ENCODE results near the gene ADAM12. TPM values are rescaled to one million over a fixed set of nuclear protein-coding genes. Genes with fewer than 3 reads are reported as not detected.

Gene ADAM12
- total RNA-seq, 2 donors from 2014 or later = 0.63 to 1.0 TPM

DNA sequence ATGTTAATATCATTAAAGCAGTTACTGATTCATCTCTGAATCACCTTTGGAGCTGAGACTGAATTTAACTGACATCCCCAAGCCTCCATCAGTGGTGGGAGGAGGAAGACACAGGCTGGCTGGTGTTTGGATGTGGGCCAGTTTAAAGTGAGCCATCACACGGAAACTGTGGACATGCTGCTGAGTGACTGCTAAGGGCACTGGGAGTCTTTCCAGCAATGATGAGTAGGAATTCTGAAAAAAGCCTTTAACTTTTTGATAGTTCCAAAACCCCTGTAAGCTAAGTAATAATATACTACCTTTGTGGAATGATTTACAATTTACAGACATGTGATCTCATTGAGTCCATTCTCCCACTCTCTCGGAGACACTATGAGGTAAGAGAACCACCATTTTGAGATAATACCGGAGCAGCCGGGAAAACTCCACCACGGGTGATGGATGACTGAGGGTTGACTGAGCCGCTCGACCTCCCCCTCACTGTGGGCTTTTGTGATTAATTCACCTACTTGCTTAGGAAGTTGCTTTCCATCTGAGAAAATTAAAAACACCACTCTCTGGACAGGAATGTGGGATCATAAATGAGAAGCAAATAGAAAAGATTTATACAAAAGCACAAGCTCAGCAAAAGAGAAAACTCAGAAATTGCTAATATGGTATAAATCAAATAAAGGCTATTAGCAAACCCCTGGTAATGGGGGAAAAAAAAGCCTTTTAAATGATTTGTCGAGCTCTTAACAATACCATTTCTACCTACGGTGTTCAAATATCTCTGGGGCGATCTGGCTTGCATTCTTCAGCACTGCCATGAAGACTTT is 297.2 kb downstream of the ADAM12 start:
- Mint-ChIP-seq H3K4me1 (ENCODE audit: low read depth) (no peaks in the 10 kb centered on the region), H3K27ac (no peak overlapping the region), H3K36me3 (ENCODE audit: insufficient read depth in 2 of 2) (no peaks in the 10 kb centered on the region), H3K27me3 (ENCODE audit: low read depth) (no peaks in the 10 kb centered on the region), H3K4me3 (no peak overlapping the region), H3K9me3 (no peaks in the 10 kb centered on the region)
- DNase-seq (no peak), ATAC-seq (replicated peaks in 1 of 2) (no peak)

DNA sequence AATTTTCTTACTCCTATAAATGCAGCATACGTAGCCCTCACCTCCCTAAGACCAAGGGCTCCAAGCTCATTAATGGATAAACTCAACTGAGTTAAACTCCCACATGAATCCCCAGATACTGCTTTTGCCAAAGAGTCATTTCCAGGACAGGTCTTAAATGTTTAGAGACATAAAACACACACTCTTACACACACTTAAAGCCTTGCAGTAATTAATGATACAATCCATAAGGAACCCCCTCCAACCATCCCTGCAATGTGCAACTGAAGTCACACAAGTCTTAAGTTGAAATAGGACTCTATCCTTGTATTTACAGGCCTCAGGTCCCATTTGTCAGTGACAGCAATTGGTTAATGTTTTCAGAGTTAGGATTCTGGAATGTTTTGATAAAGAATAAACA is 297.8 kb downstream of the ADAM12 start:
- DNase-seq (no peak), ATAC-seq (replicated peaks in 1 of 2) (no peak)
- Mint-ChIP-seq H3K9me3 (no peaks in the 10 kb centered on the region), H3K27ac (no peak overlapping the region), H3K4me1 (ENCODE audit: low read depth) (no peaks in the 10 kb centered on the region), H3K27me3 (ENCODE audit: low read depth) (no peaks in the 10 kb centered on the region), H3K4me3 (no peak overlapping the region), H3K36me3 (ENCODE audit: insufficient read depth in 2 of 2) (no peaks in the 10 kb centered on the region)

DNA sequence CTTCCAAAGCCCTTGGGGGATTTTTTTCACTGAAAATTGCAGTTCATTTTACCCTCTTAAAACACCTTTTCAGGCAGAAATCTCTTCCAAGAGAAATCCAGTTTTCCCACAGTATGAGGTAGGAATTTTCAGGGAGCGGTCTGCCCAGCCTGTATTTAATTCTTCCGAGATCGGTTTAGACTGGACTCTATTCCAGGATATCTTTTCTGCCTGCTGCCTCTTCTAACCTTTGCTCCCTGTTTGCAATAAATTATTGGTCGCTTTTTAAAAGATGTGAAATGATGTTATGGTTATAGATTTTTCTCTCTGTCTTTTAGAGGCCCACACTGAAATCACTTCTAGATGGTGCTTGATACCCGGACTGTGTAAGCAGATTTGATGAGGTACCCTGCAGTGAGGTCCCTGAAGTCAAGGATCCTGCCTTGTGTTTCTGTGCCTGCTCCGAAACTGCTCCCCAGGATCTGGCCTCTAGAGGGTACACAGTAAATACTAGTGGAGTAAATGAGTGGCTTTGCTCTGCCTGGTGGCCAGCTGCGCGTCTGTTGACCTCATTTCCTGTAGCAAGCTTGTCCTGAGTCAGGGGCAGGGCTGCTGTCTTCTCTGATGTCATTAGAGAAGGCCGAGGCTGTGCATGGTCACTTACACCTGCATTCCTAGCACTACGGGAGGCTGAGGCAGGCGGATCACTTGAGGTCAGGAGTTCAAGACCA is 300.3 kb downstream of the ADAM12 start:
- ATAC-seq (replicated peaks in 1 of 2) (no peak), DNase-seq (no peak)
- H3K9me3 Mint-ChIP-seq = no peaks in the 10 kb centered on the region
- no peaks in the 10 kb centered on the region for H3K27me3 Mint-ChIP-seq (ENCODE audit: low read depth)
- no peak overlapping the region for H3K4me3 Mint-ChIP-seq
- H3K4me1 Mint-ChIP-seq (ENCODE audit: low read depth) = no peaks in the 10 kb centered on the region
- no peak overlapping the region for H3K27ac Mint-ChIP-seq
- H3K36me3 Mint-ChIP-seq (ENCODE audit: insufficient read depth in 2 of 2) = no peaks in the 10 kb centered on the region

DNA sequence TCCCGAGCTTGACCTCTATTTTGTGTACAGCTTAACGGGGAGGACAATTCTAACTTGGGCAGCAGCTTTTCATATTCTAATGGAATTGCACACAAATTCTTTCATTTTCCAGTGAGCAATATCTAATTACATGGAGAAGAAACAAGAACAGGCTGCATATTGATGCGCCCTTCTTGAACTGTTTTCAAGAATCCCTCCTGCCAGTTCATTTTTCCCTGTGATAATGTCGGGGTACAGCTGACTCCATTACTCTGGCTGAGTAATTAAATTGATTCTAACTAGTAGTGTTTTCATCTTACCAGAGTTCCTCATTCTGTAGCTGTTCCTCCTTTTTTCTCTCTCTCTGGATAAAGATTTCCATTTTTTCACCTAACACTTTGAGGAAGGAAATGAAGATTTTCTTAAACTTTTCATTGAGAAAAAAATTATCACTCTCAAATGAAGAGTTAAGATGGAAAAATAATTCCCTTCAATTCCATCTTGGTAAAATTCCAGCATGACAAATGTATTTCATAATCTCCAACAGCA is 301.1 kb downstream of the ADAM12 start:
- Mint-ChIP-seq H3K9me3 (no peaks in the 10 kb centered on the region), H3K27ac (no peak overlapping the region), H3K27me3 (ENCODE audit: low read depth) (no peaks in the 10 kb centered on the region), H3K4me1 (ENCODE audit: low read depth) (no peaks in the 10 kb centered on the region), H3K4me3 (no peak overlapping the region), H3K36me3 (ENCODE audit: insufficient read depth in 2 of 2) (no peaks in the 10 kb centered on the region)
- DNase-seq (no peak), ATAC-seq (replicated peaks in 1 of 2) (no peak)

DNA sequence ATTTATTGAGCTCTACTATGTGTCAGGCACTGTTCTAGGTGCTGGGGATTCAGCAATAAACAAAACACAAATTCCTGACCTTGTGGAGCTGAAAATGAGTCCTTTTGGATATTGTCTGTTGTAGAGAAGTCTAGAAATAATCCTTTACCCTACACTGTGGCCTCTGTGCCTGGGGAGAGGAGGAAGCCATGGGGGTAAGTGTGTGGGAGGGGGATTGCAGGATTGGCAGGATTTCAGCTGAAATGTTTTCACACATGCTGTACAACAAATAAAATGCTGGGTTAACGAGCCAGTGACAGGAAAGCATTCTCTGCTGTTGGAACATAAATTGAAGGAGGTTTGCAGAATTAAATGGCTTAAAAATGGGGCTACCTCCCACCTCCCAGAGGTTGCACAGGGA is 302.5 kb downstream of the ADAM12 start:
- ATAC-seq (replicated peaks in 1 of 2) (no peak), DNase-seq (no peak)
- H3K9me3 Mint-ChIP-seq = no peaks in the 10 kb centered on the region
- no peak overlapping the region for H3K27ac Mint-ChIP-seq
- no peak overlapping the region for H3K4me3 Mint-ChIP-seq
- H3K27me3 Mint-ChIP-seq (ENCODE audit: low read depth) = no peaks in the 10 kb centered on the region
- no peaks in the 10 kb centered on the region for H3K36me3 Mint-ChIP-seq (ENCODE audit: insufficient read depth in 2 of 2)
- no peaks in the 10 kb centered on the region for H3K4me1 Mint-ChIP-seq (ENCODE audit: low read depth)

DNA sequence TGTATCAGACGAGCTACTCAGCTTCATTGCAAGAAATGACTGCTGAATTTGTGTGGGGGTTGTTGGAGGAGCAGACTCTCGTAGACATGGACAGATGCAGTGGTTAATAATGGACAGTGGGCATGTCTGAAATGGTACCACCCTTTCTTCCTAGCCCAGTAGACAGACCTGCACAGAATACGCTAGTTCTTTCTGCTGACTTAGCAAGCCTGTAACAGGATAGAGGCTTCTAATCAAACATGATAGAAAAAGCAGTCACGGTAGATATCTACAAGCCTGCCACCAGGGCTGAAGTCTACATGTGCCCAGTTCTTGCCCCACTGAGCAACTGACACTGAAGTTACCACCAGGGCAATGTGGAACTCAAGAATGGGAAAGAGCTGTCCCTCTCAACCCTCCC is 303.9 kb downstream of the ADAM12 start:
- ATAC-seq (replicated peaks in 1 of 2) (no peak), DNase-seq (no peak)
- H3K9me3 Mint-ChIP-seq = no peaks in the 10 kb centered on the region
- H3K4me1 Mint-ChIP-seq (ENCODE audit: low read depth) = no peaks in the 10 kb centered on the region
- no peak overlapping the region for H3K27ac Mint-ChIP-seq
- H3K4me3 Mint-ChIP-seq = no peak overlapping the region
- H3K36me3 Mint-ChIP-seq (ENCODE audit: insufficient read depth in 2 of 2) = no peaks in the 10 kb centered on the region
- peaks cover 9% of the 10 kb centered on the region for H3K27me3 Mint-ChIP-seq (ENCODE audit: low read depth)

DNA sequence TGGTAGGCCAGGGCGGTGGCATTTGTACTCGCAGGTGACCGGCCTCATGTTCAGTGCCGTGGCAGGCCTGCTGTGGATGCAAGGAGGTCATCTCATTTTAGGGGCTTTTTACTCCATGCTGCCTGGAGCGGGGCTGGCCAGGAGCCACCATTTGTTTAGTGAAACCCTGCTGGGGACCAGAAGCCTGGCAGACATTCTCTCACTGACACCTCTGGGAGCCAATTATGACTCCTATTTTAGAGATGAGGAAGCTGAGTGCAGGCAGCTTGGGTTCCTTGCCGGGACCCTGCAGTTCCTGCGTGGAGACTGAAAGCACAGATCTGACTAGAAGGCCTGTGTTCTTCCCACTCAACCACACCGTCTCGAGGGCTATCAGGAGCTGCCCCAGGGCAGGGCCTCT is 305.3 kb downstream of the ADAM12 start:
- no peaks in the 10 kb centered on the region for H3K4me1 Mint-ChIP-seq (ENCODE audit: low read depth)
- no peak overlapping the region for H3K27ac Mint-ChIP-seq
- H3K27me3 Mint-ChIP-seq (ENCODE audit: low read depth) = peaks cover 9% of the 10 kb centered on the region
- DNase-seq = no peak
- H3K4me3 Mint-ChIP-seq = no peak overlapping the region
- no peaks in the 10 kb centered on the region for H3K36me3 Mint-ChIP-seq (ENCODE audit: insufficient read depth in 2 of 2)
- H3K9me3 Mint-ChIP-seq = no peaks in the 10 kb centered on the region
- no peak for ATAC-seq (replicated peaks in 1 of 2)

DNA sequence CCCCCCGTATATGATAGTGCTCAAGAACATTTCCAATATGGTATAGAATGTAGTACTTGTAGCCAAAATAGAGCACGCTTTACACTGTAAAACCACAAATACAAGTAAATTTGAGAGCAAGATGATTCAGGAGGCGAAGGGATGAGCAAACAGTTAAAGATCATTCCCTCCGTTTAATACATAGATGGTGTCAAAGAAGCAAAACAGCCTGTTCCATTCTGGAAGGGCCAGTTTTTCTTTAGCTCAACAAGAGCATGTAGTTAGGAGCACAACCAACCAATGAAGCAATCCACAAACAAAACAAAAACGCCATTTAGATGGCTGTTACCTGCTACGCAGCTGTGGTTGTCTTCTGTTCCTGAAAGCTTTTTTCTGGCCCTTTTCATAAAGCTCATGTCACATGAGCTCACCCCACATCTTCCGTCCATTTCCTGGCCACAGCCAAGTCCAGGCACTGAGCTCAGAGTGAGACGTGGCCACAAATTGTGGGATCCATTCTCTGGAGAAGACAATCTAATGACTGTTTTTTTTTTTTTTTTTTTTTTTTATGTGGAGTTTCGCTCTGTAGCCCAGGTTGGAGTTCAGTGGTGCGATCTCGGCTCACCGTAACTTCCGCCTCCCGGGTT is 306.3 kb downstream of the ADAM12 start:
- Mint-ChIP-seq H3K27ac (no peak overlapping the region), H3K27me3 (ENCODE audit: low read depth) (peaks cover 9% of the 10 kb centered on the region), H3K4me1 (ENCODE audit: low read depth) (no peaks in the 10 kb centered on the region), H3K4me3 (no peak overlapping the region), H3K36me3 (ENCODE audit: insufficient read depth in 2 of 2) (no peaks in the 10 kb centered on the region), H3K9me3 (no peaks in the 10 kb centered on the region)
- no peak for ATAC-seq (replicated peaks in 1 of 2)
- DNase-seq = no peak

DNA sequence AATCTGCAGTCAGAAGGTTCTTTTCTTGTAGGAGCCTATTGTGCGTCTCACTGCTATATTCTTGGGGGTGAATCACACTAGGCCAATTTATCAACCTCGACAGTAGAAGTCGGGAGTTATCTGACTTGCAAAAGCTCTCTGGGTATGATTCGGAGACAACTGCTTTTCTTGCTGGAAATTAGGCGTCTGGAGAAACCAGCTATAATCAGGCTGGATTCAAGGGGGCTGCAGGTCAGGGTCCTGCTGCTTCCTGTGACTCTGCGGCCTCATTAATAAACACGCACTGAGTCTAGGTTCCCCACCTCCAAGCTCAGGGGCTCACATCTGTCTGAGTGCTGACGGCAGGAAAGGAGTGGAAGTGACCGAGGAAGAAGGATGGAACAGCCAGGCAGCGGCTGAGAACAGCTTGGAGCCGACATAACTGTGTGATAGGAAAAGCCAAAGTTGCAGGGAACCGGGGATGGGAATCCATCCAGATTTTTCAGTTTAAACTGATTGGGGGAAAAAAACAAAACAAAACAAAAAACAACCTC is 307.3 kb downstream of the ADAM12 start:
- DNase-seq (no peak), ATAC-seq (replicated peaks in 1 of 2) (no peak)
- H3K27me3 Mint-ChIP-seq (ENCODE audit: low read depth) = peaks cover 9% of the 10 kb centered on the region
- H3K9me3 Mint-ChIP-seq = peaks cover 0 to 1% of the 10 kb centered on the region in 2 donors
- no peaks in the 10 kb centered on the region for H3K36me3 Mint-ChIP-seq (ENCODE audit: insufficient read depth in 2 of 2)
- H3K27ac Mint-ChIP-seq = no peak overlapping the region
- no peaks in the 10 kb centered on the region for H3K4me1 Mint-ChIP-seq (ENCODE audit: low read depth)
- no peak overlapping the region for H3K4me3 Mint-ChIP-seq

DNA sequence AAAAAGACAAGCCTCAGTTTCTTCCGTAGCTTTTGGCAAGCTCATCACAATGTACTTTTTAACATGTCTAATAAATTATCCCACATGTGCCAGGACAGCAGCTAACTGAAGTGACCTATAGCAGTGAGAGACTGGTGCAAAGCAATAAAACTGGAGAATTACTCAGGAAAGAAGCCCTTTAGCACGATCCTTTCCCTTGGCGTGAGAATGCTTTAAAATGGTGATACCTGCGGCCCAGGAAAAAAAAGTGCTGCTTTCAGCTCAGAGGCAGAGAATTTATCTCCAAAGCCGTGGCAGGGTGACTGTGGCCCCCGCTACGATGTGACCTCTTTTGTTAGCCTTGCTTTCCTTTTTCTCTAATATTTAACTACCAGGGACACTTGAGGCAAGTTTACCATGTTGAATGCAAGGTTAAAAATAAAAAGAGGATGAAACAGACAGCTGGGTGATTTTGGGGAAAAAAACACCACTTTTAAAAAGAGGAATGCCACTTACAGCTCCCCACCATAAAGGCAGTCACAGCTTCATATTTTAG is 307.9 kb downstream of the ADAM12 start:
- ATAC-seq (replicated peaks in 1 of 2) = no peak
- no peaks in the 10 kb centered on the region for H3K36me3 Mint-ChIP-seq (ENCODE audit: insufficient read depth in 2 of 2)
- DNase-seq = no peak
- H3K27me3 Mint-ChIP-seq (ENCODE audit: low read depth) = peaks cover 9% of the 10 kb centered on the region
- H3K4me1 Mint-ChIP-seq (ENCODE audit: low read depth) = no peaks in the 10 kb centered on the region
- peaks cover 0 to 1% of the 10 kb centered on the region in 2 donors for H3K9me3 Mint-ChIP-seq
- H3K4me3 Mint-ChIP-seq = no peak overlapping the region
- no peak overlapping the region for H3K27ac Mint-ChIP-seq

DNA sequence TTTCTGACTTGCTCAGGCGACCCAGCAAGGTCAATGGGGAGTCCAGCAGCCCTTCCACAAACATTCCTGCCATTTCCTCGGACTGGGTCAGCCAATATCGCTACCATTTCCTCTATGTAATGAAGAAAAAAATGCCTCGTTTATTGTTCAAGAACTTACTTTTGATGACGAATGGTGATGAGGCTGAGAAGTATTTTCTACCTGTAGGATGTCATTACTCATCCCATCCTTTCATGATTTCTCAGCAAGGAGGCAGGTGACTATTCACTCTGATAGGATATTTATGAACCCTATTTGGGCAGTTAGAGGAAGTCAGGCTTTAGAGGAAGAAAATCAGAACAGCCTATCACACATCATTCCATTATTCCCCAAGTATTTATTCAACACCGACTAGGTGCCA is 313.3 kb downstream of the ADAM12 start:
- Mint-ChIP-seq H3K4me1 (ENCODE audit: low read depth) (no peaks in the 10 kb centered on the region), H3K36me3 (ENCODE audit: insufficient read depth in 2 of 2) (no peaks in the 10 kb centered on the region), H3K9me3 (peaks cover 1% of the 10 kb centered on the region in 2 donors), H3K27ac (no peak overlapping the region), H3K4me3 (no peak overlapping the region), H3K27me3 (ENCODE audit: low read depth) (peaks cover 7% of the 10 kb centered on the region)
- DNase-seq (no peak), ATAC-seq (replicated peaks in 1 of 2) (no peak)

DNA sequence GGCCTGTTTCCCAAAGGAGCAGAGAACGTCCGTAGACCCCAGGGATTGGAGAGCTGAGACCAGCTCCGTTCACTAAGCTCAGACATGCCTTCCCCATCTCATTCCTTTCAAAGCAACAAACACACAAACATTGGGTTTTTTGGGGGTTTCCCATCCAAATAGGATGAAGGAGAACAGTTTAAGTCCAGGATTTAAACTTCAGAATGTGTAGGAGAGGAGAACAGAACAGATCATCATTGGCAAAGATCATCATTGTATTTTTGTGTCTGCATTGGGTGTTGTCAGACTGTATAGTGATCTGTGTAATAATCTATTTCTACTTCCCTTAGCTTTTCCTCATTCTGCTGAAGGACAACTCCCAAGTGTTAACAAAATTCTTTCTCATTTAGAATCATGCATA is 314.0 kb downstream of the ADAM12 start:
- H3K4me3 Mint-ChIP-seq = no peak overlapping the region
- H3K27ac Mint-ChIP-seq = no peak overlapping the region
- peaks cover 1% of the 10 kb centered on the region in 2 donors for H3K9me3 Mint-ChIP-seq
- ATAC-seq (replicated peaks in 1 of 2) = no peak
- no peaks in the 10 kb centered on the region for H3K36me3 Mint-ChIP-seq (ENCODE audit: insufficient read depth in 2 of 2)
- no peaks in the 10 kb centered on the region for H3K4me1 Mint-ChIP-seq (ENCODE audit: low read depth)
- H3K27me3 Mint-ChIP-seq (ENCODE audit: low read depth) = no peaks in the 10 kb centered on the region
- DNase-seq = no peak

DNA sequence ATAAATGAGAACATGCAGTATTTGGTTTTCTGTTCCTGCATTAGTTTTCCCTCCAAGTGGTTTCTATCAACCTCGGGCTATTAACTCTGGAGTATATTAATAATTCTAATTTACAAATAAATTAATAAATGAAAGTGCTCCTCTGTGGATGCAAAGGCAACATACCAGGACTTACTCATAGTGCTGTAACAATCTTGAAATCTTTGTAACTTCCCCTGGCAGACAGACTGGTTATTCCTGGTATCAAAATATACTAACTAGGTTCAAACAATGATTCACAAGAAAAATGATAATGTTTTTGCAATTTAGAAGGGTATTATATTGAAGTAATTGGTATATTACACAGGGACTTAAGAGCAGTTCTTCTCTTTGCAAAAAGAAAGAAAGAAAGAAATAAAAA is 314.7 kb downstream of the ADAM12 start:
- no peak overlapping the region for H3K27ac Mint-ChIP-seq
- peaks cover 1% of the 10 kb centered on the region in 2 donors for H3K9me3 Mint-ChIP-seq
- no peak for ATAC-seq (replicated peaks in 1 of 2)
- H3K4me1 Mint-ChIP-seq (ENCODE audit: low read depth) = no peaks in the 10 kb centered on the region
- H3K36me3 Mint-ChIP-seq (ENCODE audit: insufficient read depth in 2 of 2) = no peaks in the 10 kb centered on the region
- no peak for DNase-seq
- no peak overlapping the region for H3K4me3 Mint-ChIP-seq
- H3K27me3 Mint-ChIP-seq (ENCODE audit: low read depth) = no peaks in the 10 kb centered on the region

All from activated T-cell treated with anti-CD3 and anti-CD28 coated beads, Interleukin-2, amount 50 U/mL, for 72 hours (primary cell).